ENCODE results near the gene THAP9.

The THAP9 gene

GRCh38 chr4:82930848-82931755, 30.6 kb downstream of the THAP9 start:
- Histone ChIP-seq H3K4me2 (ENCODE audit: insufficient read depth, low read length) (no peak overlapping the region), H2AFZ (ENCODE audit: low read depth, low read length) (no peak overlapping the region), H3K9ac (ENCODE audit: low read depth, low read length) (no peak overlapping the region), H3K36me3 (ENCODE audit: insufficient read depth, low read length) (peaks cover 76% of the 10 kb centered on the region), H4K20me1 (ENCODE audit: insufficient read depth, low read length) (no peaks in the 10 kb centered on the region), H3K27me3 (ENCODE audit: insufficient read depth, low read length, poor library complexity) (no peaks in the 10 kb centered on the region), H3K9me3 (ENCODE audit: insufficient read depth, low read length, severe bottlenecking) (no peaks in the 10 kb centered on the region), H3K79me2 (ENCODE audit: insufficient read depth, low read length) (no peaks in the 10 kb centered on the region), H3K4me3 (ENCODE audit: low read depth in 1 of 2, low read length in 2 of 2) (no peak overlapping the region), H3K4me1 (ENCODE audit: insufficient read depth, low read length) (no peaks in the 10 kb centered on the region), H3K27ac (ENCODE audit: low read length) (no peak overlapping the region)
- no peak for DNase-seq
- no peak for ATAC-seq (ENCODE audit: insufficient read depth, low read depth)
- TF ChIP-seq EZH2 (IDR thresholded peaks at IDR 0.05; ENCODE audit: borderline replicate concordance, low read depth, low read length, severe bottlenecking) (no peak), CTCF (IDR thresholded peaks at IDR 0.05; ENCODE audit: borderline replicate concordance, extremely low read depth, low read length, poor library complexity, severe bottlenecking) (no peak)

GRCh38 chr4:82934441-82934840, 33.9 kb downstream of the THAP9 start:
- Histone ChIP-seq H3K4me3 (ENCODE audit: low read depth in 1 of 2, low read length in 2 of 2) (no peak overlapping the region), H3K36me3 (ENCODE audit: insufficient read depth, low read length) (peaks cover 92% of the 10 kb centered on the region), H3K4me1 (ENCODE audit: insufficient read depth, low read length) (no peaks in the 10 kb centered on the region), H3K9ac (ENCODE audit: low read depth, low read length) (no peak overlapping the region), H3K27ac (ENCODE audit: low read length) (no peak overlapping the region), H2AFZ (ENCODE audit: low read depth, low read length) (no peak overlapping the region), H3K27me3 (ENCODE audit: insufficient read depth, low read length, poor library complexity) (no peaks in the 10 kb centered on the region), H3K4me2 (ENCODE audit: insufficient read depth, low read length) (no peak overlapping the region), H3K79me2 (ENCODE audit: insufficient read depth, low read length) (no peaks in the 10 kb centered on the region), H4K20me1 (ENCODE audit: insufficient read depth, low read length) (peaks cover 2% of the 10 kb centered on the region; the same call in 1 of the 2 replicates), H3K9me3 (ENCODE audit: insufficient read depth, low read length, severe bottlenecking) (no peaks in the 10 kb centered on the region)
- TF ChIP-seq EZH2 (IDR thresholded peaks at IDR 0.05; ENCODE audit: borderline replicate concordance, low read depth, low read length, severe bottlenecking) (no peak), CTCF (IDR thresholded peaks at IDR 0.05; ENCODE audit: borderline replicate concordance, extremely low read depth, low read length, poor library complexity, severe bottlenecking) (no peak)
- no peak for ATAC-seq (ENCODE audit: insufficient read depth, low read depth)
- DNase-seq = no peak

- Histone ChIP-seq H3K9ac (ENCODE audit: low read depth, low read length) (no peak overlapping the region), H4K20me1 (ENCODE audit: insufficient read depth, low read length) (peaks cover 3% of the 10 kb centered on the region; the same call in 1 of the 2 replicates), H3K27ac (ENCODE audit: low read length) (no peak overlapping the region), H3K36me3 (ENCODE audit: insufficient read depth, low read length) (peaks cover 89% of the 10 kb centered on the region), H3K9me3 (ENCODE audit: insufficient read depth, low read length, severe bottlenecking) (no peaks in the 10 kb centered on the region), H3K4me3 (ENCODE audit: low read depth in 1 of 2, low read length in 2 of 2) (no peak overlapping the region), H3K27me3 (ENCODE audit: insufficient read depth, low read length, poor library complexity) (no peaks in the 10 kb centered on the region), H3K4me1 (ENCODE audit: insufficient read depth, low read length) (no peaks in the 10 kb centered on the region), H2AFZ (ENCODE audit: low read depth, low read length) (no peak overlapping the region), H3K4me2 (ENCODE audit: insufficient read depth, low read length) (no peak overlapping the region), H3K79me2 (ENCODE audit: insufficient read depth, low read length) (peaks cover 2% of the 10 kb centered on the region; the same call in 1 of the 2 replicates)
- TF ChIP-seq EZH2 (IDR thresholded peaks at IDR 0.05; ENCODE audit: borderline replicate concordance, low read depth, low read length, severe bottlenecking) (no peak), CTCF (IDR thresholded peaks at IDR 0.05; ENCODE audit: borderline replicate concordance, extremely low read depth, low read length, poor library complexity, severe bottlenecking) (no peak)
- ATAC-seq (ENCODE audit: insufficient read depth, low read depth) (no peak), DNase-seq (no peak)
These were observed 38.9 kb downstream of the THAP9 start for GRCh38 chr4:82939414-82939813.

Data from DND-41 (cell line).